ENCODE results near the gene CLOCK. TPM values are rescaled to one million over a fixed set of nuclear protein-coding genes. Genes with fewer than 3 reads are reported as not detected.

The CLOCK gene
- total and polyA plus RNA-seq, 2 of the 8 experiments (the other 6 are each of a cell fraction or from before 2014, with no cell fraction given) = 7.7 to 24.2 TPM

GRCh38 chr4:55578341-55579010 is 31.8 kb upstream of the CLOCK start:
- Histone ChIP-seq H3K23ac (ENCODE audit: insufficient read length) (no peak overlapping the region), H3K79me1 (ENCODE audit: low read depth, low read length) (no peaks in the 10 kb centered on the region), H4K8ac (ENCODE audit: extremely low read depth, insufficient read depth, low read length) (no peak overlapping the region), H2BK12ac (ENCODE audit: low read depth, low read length) (no peak overlapping the region), H3K27me3 (replicated peaks in 1 of 4; ENCODE audit: control insufficient read depth in 3 of 4, extremely low read depth in 1 of 4, insufficient read depth in 3 of 4, low read length in 3 of 4) (no peaks in the 10 kb centered on the region), H2BK15ac (ENCODE audit: low read length) (no peak overlapping the region), H3K4ac (replicated peaks; ENCODE audit: insufficient read length, low read depth, low read length) (no peak overlapping the region), H3K14ac (ENCODE audit: insufficient read length) (no peak overlapping the region), H3K23me2 (ENCODE audit: low read depth, low read length) (no peaks in the 10 kb centered on the region), H3K4me2 (ENCODE audit: insufficient read depth in 1 of 2, low read depth in 2 of 2, low read length in 2 of 2) (no peak overlapping the region), H3K18ac (ENCODE audit: extremely low read depth, low read length) (no peak overlapping the region), H2BK5ac (ENCODE audit: low read depth, low read length) (no peak overlapping the region), H3K36me3 (ENCODE audit: control insufficient read depth in 2 of 4, insufficient read depth in 4 of 4, low read length in 3 of 4) (no peaks in the 10 kb centered on the region; a peak in 2 of 8 replicates), H3K4me1 (replicated peaks in 1 of 4; ENCODE audit: control insufficient read depth in 3 of 4, insufficient read depth in 4 of 4, low read length in 3 of 4) (no peaks in the 10 kb centered on the region), H3K79me2 (ENCODE audit: control insufficient read depth in 1 of 2, insufficient read depth in 2 of 2, low read length in 2 of 2) (no peaks in the 10 kb centered on the region), H4K20me1 (replicated peaks in 1 of 2; ENCODE audit: control insufficient read depth in 1 of 2, insufficient read depth in 2 of 2, low read length in 2 of 2) (no peaks in the 10 kb centered on the region), H4K91ac (replicated peaks; ENCODE audit: insufficient read length, low read length) (no peak overlapping the region), H2BK120ac (replicated peaks; ENCODE audit: low read depth, low read length) (no peak overlapping the region), H3K9ac (replicated peaks in 1 of 4; ENCODE audit: extremely low read depth in 1 of 4, low read depth in 3 of 4, low read length in 3 of 4) (no peak overlapping the region), H2BK20ac (ENCODE audit: low read length) (no peak overlapping the region), H3K27ac (ENCODE audit: low read depth, low read length) (no peak overlapping the region), H3K56ac (replicated peaks; ENCODE audit: insufficient read length, low read depth, low read length) (no peak overlapping the region), H2AK5ac (ENCODE audit: low read depth, low read length) (no peak overlapping the region), H4K5ac (ENCODE audit: insufficient read length, low read depth, low read length) (no peak overlapping the region), H3K9me3 (ENCODE audit: insufficient read depth in 2 of 2, low read depth in 1 of 2, low read length in 1 of 2) (peaks cover 14 to 20% of the 10 kb centered on the region in 2 experiments), H2AFZ (ENCODE audit: low read length) (no peak overlapping the region), H3K4me3 (ENCODE audit: extremely low read depth in 1 of 4, insufficient read depth in 2 of 4, low read depth in 3 of 4, low read length in 4 of 4) (no peak overlapping the region)
- ChIA-PET CTCF (ENCODE audit: partially characterized antibody) (interaction anchor here (1.2 kb wide), 1 partner anchor 14 kb away, joined by 5 read pairs; no protein-coding TSS in a partner anchor), POLR2A (ENCODE audit: partially characterized antibody) (no interaction called here)
- no peak for TF ChIP-seq MAX (IDR thresholded peaks at IDR 0.05)
- TF ChIP-seq SP4 (IDR thresholded peaks at IDR 0.05; ENCODE audit: low read length) = no peak
- no peak for TF ChIP-seq HDAC6 (IDR thresholded peaks at IDR 0.05; ENCODE audit: low read depth, low read length)
- TF ChIP-seq E2F6 (IDR thresholded peaks at IDR 0.05) = no peak
- DNase-seq (ENCODE audit: low read depth in 1 of 2, low spot score in 2 of 2) (no peak), FAIRE-seq (no peak)

Measured in H1 (cell line).